Cardiac muscle cell (in vitro differentiated cells and primary cell): ENCODE measurements around the gene SOX6. TPM values are rescaled to one million over a fixed set of nuclear protein-coding genes. Genes with fewer than 3 reads are reported as not detected.
"Not testable (repeated sequence)": the region's sequence is repeated elsewhere in the genome, so short reads cannot be mapped to it uniquely, and the experiment has no call there.

ENCODE experiments used
- DNase-seq, 2 donors: peaks; one replicate each; pipeline versions ENCODE4 v3.0.0 to v3.0.0-alpha.2; 2010 to 2017; ENCODE audit warnings: low read depth in 1 of 2, low spot score in 1 of 2
- H3K27ac ChIP-seq: fragments of 200-600 bp; sonication (generic); 2 replicates; pipeline ENCODE4 v1.5.1; 2016
- H3K27me3 ChIP-seq: fragments of 200-600 bp; sonication (generic); 2 replicates; pipeline ENCODE4 v1.6.0; 2016; ENCODE audit warnings: control low read depth
- H3K36me3 ChIP-seq: fragments of 200-600 bp; sonication (generic); 2 replicates; pipeline ENCODE4 v1.5.1; 2016; ENCODE audit warnings: control low read depth
- H3K4me1 ChIP-seq: fragments of 200-600 bp; sonication (generic); 2 replicates; pipeline ENCODE4 v1.8.1; 2017; ENCODE audit warnings: low read depth, mild to moderate bottlenecking, mixed run types
- H3K4me3 ChIP-seq: fragments of 200-600 bp; sonication (generic); 2 replicates; pipeline ENCODE4 v1.5.1; 2016; ENCODE audit warnings: mild to moderate bottlenecking
- H3K9me3 ChIP-seq: fragments of 200-600 bp; sonication (generic); 2 replicates; pipeline ENCODE4 v1.5.1; 2017; ENCODE audit warnings: low read depth, mild to moderate bottlenecking, control low read depth
- CTCF ChIP-seq: IDR thresholded peaks from 2 replicates; pipeline ENCODE4 v1.5.1; 2012; ENCODE audit warnings: low read depth, mild to moderate bottlenecking, low read length
- polyA plus RNA-seq: library from polyadenylated mRNA; unstranded; fragments of >200 nt; fragmentation: Nextera tagmentation; extraction: Ambion mirVana; gene quantifications from 2 replicates; pipeline ENCODE4 v1.2.1, GENCODE V29; 2016
- total RNA-seq: library from RNA; depleted of rRNA; stranded (reverse); fragments of >200 nt; gene quantifications from 2 replicates; pipeline ENCODE4 v1.2.3, GENCODE V29; 2016

SOX6 gene
- total and polyA plus RNA-seq, 2 experiments from 2014 or later, result 7.0 to 9.6 TPM

- Histone ChIP-seq H3K4me3 (no peak overlapping the region), H3K27ac (no peak overlapping the region), H3K27me3 (no peaks in the 10 kb centered on the region), H3K9me3 (no peaks in the 10 kb centered on the region), H3K36me3 (no peaks in the 10 kb centered on the region), H3K4me1 (no peaks in the 10 kb centered on the region)
- no peak for TF ChIP-seq CTCF
- no peak for DNase-seq
Observed at GRCh38 chr11:16070573-16070972, 285.8 kb downstream of the SOX6 start.

- H3K4me1 ChIP-seq, H3K27me3 ChIP-seq, DNase-seq, H3K4me3 ChIP-seq, H3K9me3 ChIP-seq, H3K27ac ChIP-seq, H3K36me3 ChIP-seq: not testable (repeated sequence)
Observed at GRCh38 chr11:16067268-16067667, 289.1 kb downstream of the SOX6 start.

- no peak for DNase-seq
- Histone ChIP-seq H3K9me3 (no peaks in the 10 kb centered on the region), H3K4me3 (no peak overlapping the region), H3K27ac (no peak overlapping the region), H3K4me1 (no peaks in the 10 kb centered on the region), H3K27me3 (no peaks in the 10 kb centered on the region), H3K36me3 (no peaks in the 10 kb centered on the region)
- TF ChIP-seq CTCF, result no peak
Observed at GRCh38 chr11:16059332-16059731, 297.0 kb downstream of the SOX6 start.

- no peak overlapping the region for H3K4me3 ChIP-seq
- no peaks in the 10 kb centered on the region for H3K27me3 ChIP-seq
- no peak overlapping the region for H3K27ac ChIP-seq
- H3K36me3 ChIP-seq, result no peaks in the 10 kb centered on the region
- H3K9me3 ChIP-seq, result no peaks in the 10 kb centered on the region
- TF ChIP-seq CTCF, result no peak
- no peaks in the 10 kb centered on the region for H3K4me1 ChIP-seq
- DNase-seq, result no peak
Observed at GRCh38 chr11:16058671-16059070, 297.7 kb downstream of the SOX6 start.

- H3K27ac ChIP-seq, result no peak overlapping the region
- no peak for DNase-seq
- H3K9me3 ChIP-seq, result no peaks in the 10 kb centered on the region
- H3K27me3 ChIP-seq, result no peaks in the 10 kb centered on the region
- H3K4me3 ChIP-seq, result no peak overlapping the region
- TF ChIP-seq CTCF, result no peak
- H3K4me1 ChIP-seq, result no peaks in the 10 kb centered on the region
- no peaks in the 10 kb centered on the region for H3K36me3 ChIP-seq
Observed at GRCh38 chr11:16052750-16053149, 303.6 kb downstream of the SOX6 start.

GRCh38 chr11:16049611-16050010 lies 306.7 kb downstream of the SOX6 start:
- TF ChIP-seq CTCF, result no peak
- Histone ChIP-seq H3K4me1 (no peaks in the 10 kb centered on the region), H3K9me3 (no peaks in the 10 kb centered on the region), H3K27me3 (no peaks in the 10 kb centered on the region), H3K4me3 (no peak overlapping the region), H3K27ac (no peak overlapping the region), H3K36me3 (no peaks in the 10 kb centered on the region)
- DNase-seq, result no peak
